Activated CD4-positive, alpha-beta T cell treated with anti-CD3 and anti-CD28 coated beads, Interleukin-2, Interleukin-6, amounts not matched to agents 100 ng/mL and 50 ng/mL, durations not matched to agents 16 hours and 8 hours (primary cell): ENCODE data around the gene LSM11.

Source experiments
- DNase-seq: peaks from one replicate; pipeline ENCODE4 v3.0.0-alpha.2; 2020

Gene LSM11

DNA sequence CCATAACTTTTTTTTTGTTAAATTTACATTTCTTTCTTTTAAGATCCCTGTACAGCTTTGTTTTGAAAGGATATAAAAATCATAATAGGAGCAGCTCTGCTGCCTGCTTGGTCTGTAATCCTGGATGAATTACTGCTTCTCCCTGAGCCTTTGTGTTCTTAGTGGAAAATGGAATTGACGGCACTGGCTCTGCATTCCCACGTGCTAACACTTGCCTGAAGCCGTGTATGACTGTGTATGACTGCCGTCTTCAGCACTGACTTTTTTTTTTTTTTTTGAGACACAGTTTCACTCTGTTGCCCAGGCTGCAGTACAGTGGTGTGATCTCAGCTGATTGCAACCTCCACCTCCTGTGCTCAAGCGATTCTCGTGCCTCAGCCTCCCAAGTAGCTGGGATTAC, 7.5 kb upstream of the LSM11 start:
- DNase-seq: no peak

DNA sequence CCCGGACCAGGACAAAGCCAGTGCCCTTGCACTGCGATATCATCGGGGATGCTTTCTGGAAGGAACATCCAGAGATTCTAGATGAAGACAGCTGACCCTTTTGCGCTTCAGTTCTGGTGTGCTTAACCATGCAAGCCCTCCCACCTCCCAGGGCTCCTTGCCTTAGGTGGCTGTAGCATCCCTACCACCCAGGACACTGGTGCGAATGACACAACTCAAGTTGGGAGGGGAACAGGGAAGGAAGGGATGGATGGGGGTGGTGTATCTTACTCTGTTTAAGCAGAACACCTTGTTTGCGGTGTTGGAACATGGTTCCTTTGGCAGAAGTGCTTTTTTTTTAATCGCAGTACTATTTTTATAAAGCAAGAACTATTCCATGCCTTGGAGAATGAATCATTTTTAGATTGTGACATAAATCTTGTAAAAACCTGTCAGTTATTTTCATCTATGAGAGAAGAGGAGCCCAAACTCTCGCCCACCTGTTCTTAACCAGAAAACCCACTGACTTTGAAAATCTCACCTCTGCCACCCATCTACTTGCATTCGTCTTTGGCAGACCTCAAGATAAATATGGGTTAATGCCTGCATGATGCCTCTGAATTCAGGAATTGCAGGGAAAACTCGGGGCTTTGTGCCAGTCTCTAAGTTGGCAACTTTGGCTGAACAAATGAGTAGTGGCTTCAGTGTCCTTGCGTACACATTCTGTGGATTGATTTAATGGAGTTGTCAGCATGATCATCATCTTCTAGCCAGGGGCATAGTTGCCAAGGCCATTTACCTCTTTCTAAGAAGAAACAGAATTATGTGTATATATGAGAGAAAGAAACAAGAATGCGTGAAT, 3.9 kb upstream of the LSM11 start:
- no peak for DNase-seq

DNA sequence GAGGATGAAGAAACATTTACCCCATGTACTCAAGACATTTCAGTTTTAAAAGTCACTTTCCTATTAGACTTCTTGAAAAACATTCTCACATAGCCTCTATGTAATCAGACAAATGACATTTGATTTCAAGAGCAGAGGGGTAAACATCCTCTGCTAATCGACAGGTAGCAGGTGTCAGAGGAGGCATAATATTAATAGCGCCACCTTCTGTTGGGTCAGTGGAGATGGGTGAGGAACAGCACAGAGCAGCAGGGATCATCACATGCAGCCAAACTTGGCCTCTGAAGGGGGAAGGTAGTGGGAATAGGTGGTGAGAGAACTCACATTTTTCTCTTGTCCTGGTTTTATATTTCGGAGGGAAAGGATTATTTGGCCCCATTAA, 3.3 kb upstream of the LSM11 start:
- DNase-seq: peak; percentile 53

DNA sequence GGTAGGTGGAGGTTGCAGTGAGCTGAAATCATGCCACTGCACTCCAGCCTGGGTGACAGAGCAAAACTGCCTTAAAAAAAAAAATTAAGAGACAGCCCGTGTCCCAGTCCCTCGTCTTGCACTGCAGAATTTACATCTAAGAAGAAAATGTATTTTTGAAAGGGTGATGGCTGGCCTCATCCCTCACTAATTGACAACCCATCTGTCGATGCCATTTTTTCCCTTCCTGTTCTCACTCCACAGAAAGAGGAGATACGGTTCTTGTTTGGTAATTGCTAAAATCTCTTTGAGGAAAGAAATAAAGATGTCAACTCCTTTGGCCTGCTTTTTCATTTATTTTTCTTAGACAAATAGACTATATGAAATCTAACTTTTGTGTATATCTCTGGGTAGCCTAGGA, 2.4 kb upstream of the LSM11 start:
- no peak for DNase-seq

DNA sequence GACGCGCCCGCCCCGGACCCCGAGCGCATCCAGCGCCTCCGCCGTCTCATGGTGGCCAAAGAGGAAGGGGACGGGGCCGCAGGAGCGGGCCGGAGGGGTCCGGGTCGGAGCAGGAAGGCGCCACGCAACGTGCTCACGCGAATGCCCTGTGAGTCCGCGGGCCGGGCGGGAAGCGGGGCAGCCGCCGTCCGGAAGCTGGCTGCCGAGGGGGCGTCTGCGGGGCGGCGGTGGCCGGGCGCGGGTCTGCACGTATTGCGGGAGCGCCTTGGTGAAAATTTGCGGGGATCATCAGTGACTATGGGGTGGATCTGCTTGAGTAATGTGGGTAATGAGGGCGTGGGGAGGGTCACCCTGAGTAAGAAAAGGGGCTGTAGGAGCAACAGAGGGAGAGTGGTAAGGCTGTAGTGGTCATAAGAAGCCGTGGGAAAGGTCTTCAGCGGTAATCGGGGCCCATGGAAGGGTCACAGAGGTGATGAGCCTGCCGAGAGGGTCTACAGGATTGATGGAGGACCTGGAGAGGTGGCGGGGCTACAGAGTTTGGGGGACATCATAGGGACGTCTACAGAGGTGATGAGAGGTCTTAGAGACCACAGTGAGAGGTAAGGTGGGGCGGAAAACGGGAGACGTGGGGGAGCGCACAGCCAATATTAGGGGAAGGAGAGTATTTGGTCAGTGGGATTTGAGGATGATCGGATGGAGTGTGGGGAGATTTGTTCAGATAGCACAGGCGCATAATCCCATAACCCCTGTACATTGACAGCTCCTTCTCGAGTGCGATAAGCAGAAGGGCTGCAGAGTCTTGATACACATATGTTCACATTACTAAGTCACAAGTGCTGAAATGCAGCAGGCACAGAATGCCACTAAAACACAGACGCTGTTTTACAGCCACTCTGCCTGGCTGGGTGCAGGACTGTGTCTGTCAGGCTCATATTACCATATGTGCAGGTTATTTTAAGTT, 819 bp downstream of the LSM11 start:
- peak; percentile 38 for DNase-seq

DNA sequence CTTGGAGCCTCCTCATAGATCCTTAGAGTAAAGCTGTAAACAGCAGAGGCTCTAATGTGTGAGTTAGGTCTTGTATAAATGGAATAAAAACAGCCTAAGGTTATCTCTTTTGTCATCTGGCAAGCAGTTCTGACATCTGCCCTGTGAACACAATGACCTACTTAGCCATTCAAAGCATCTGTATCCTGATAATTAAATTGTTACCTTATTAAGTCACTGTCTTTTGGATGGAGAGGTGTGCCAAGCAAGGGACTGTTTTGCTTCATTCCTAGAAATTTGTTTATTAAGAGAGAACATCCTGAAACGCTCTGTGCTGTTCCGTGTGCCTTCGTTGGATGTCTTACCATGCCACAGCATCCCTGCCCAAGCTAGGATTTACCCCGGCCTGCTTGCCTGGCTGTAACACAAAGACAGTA, 1.5 kb downstream of the LSM11 start:
- no peak for DNase-seq

DNA sequence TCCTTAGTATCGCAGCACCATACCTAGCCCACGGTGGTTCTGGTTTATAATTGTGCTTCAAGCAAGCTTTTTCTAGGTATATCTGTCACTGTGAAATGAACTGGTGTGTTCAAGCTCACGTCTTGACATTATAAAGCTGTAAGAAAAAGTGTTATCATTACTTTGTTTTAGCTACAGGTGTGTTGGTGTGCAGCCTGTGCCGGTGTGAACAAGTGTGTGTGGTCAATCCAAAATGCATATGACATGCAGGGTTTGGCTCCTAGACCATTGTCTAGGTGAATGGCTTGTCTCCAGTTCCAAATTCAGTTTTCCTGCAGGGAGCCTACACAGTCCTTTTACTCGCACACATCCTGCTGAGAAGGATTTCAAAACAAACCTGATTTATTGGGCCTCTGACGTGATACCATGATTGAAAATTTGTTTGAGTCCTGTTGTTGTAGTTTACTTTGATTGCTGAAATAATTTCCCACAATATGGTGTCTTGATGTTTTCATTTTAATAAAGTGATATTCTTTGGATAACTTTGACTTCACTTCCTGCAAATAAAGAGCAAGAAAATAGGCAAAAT, 3.7 kb downstream of the LSM11 start:
- DNase-seq: no peak

DNA sequence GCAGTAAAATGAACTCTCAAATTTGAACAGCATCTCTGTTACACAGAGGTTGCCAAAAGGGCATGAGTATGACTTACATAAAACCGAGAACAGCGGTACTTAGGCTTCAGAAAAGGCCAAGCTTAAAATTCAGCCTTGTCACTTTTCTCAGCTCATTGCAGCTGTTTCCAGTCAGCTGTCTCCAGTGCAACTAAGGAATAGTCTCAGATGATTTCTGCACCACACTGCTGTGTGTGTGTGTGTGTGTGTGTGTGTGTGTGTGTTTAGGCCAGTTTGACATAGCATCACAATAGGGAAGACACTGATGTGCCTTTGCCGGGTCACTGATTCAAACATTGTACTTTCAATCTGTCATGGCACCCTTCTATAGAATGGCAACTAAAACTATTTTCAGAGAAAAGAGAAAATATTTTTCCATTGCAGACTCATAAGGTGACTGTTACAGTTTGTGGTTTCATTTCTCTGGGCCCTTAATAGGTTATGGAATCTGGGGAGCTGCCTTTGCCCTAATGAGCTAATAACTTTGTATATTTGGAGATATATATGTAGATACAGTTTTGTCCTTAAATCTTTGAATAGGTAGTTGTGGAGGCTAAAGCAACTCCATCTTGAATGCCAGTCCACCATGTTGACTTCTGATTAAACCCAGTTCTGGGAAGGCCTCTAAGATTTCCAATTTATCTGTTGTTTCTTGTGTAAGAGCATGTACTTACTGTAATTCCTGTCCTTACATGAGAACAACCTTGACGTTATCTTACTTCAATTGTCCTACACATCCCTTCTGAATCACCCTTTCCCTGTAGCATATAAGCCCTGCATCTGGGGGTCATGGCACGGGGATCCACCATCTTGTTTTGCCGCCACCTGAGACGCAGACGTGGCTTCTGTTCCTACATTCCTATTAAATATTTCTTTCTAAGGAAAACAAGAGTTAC, 4.5 kb downstream of the LSM11 start:
- DNase-seq: peak; percentile 24

DNA sequence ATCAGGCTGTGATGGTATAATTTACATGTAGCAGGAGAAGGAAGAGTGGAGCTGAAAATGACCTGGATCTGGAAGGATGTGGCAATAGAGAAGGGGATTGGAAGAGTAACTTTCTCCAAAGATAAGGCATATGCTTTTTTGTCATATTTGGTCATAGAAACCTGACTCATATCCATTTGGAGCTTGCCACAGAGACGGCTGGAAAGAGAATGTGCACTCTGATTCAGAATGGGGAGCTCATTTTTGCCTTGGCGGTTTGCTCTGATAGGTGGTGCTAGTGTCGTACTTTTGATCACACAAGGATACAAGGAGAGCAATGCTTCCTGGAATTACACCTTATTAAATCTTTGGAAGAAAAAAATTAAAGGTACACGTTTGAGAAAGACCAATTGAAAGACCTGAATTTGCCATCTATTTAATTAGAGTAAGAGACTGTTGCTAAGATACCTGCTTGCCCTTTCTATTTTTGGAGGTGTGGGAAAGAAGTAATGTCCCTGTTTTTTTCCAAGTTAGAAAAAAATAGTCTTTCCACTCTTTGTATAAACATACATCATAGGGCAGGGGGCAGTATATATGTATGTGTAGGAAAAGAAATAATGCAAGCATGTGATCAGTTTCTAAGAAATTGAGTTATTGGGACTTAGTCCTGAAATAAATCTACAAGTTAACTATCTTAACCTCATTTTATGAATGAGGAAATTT, 5.4 kb downstream of the LSM11 start:
- DNase-seq: peak; percentile 27

DNA sequence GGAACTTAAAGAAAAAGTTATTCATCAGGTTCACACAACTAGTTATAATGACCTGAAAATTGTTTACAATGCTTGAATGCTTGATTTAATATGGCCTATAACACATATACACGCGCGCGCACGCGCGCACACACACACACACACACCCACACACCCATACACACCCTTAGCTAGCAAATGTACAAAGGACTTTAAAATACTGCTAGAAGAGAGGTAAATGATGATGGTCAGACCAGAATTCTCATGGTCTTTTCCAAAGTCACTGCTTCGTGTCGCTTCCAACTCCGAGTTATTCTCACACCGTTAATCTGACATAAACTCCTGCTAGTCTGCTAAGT, 5.9 kb downstream of the LSM11 start:
- no peak for DNase-seq

DNA sequence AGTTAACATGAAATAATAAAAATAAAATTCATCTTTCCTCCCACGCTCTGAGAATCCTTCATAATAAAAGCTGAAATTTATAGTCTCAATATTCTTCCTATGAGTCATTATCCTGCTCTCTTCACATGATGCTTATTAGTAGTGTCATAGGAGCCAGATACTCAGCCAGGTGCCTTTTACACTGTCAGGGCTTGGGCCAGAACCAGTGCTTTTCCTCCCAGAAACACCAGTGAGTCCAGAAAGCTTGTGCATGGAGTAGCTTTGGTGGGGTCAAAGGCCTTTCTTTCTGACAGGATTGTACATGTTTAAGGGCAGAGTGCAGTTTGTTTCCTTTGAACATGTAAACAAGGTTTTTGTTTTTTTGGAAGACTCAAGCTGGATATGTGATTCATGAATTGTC, 6.8 kb downstream of the LSM11 start:
- DNase-seq: no peak

DNA sequence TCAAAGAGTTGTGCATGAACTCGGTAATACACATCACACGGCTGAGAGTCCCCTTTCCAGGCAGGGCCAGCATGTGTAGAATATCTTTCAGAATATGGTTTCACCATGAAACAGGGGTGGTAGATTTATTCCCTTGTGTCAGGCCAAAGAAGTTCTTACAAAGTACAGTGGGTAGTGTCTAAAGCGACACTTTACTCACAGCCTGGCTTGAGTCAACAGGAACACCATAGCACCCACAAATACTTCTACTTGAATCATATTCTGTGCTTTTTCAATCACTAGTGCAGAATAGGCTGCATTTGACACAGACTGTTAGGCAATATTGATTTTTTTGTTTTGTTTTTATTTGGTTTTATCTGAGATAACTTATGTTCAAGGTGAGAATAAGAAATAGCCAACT, 12.6 kb downstream of the LSM11 start:
- DNase-seq: no peak

DNA sequence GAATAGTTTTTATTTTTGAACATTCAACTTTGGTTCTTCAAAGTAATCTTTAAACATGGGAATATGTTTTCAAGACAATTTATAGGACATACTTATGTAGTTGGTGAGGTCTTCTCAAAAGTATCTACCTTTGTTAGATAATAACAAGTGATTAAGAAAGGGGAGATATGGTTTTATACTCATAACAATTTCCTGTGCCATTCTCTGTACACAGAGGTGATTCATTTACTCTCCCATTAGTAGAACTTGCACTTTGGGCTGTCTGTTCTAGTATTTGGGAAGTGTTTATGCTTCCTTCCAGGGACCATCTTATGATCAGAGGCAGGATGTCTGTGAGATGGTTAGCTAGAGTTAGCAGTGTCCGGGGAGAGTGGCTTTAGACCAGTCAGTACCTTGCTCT, 15.2 kb downstream of the LSM11 start:
- DNase-seq: no peak

DNA sequence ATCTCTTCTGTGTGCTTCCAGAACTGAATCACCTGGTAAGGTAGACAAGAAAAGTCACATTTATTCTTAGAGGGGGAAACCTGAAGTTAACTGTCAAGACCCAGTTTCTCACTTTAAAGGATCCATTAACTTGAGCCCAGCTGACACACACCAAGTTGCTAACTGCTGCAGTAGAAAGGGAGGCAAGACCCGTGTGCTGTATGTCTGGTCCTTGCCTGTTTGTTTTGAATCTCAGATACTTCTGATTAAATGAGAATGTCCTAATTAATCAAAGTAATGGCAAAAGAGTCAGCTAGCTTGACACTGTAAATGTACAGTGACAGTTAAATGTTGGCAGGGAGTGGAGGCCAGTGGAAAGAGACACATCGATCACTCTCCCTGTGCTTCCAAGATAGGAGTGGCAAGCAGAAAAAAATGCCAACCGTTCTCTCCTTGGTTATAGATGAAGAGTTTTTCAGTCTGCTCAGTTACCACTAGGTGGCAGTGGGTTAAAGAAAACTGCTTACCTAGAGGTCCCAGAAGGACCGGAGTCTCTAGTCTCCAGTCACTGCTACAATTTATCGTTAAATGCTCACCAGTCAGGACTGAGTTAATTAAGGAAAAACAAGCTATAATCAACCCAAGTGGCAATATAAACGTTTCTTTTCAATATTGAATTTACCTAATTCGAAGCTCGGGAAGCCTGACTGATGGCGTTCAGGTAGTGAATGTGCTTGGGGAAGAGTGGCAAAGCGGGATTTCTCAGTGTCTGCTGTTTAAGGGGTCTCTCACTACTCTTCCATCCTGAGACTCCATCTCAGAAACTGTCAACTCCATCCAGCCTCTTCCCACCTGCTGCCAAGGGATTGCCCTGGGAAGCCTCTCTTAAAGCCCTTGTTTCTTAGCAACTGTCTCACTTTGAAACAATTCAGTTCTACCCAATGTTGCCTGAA, 18.4 kb downstream of the LSM11 start:
- DNase-seq: peak; percentile 67

DNA sequence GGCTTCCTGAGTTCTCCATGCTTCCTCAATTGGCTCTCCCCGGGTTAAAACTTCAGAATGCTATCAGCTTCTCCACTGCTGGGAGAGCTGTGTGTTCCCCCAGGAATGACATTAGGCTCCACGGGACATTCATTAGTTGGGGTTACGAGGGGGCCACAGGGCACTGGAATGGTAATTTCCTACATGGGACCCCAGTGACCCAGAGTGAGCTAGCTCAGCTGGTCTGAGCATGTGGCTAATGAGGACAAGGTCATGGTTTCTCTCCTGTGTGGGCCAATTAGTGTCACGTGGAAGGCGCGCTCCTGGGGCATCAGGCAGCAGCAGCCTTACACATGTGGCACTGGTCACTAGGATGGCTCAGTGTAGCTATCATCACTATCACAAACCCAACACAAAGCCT, 21.0 kb downstream of the LSM11 start:
- no peak for DNase-seq

DNA sequence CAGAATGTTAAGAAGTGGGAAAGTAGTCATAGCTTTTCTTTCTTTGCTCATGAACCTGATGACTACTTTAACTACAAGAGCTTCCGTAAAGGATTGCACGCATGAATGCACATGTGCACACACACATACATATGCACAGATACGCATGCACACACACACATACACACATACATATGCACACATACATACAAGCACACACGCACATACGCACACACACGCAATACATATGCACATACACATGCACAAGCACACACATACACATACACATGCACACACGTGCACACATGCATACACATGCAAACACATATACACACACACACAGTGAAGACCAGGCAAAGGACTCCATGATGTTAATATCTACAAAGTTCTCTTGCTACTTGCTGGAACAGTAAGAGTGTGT, 22.9 kb downstream of the LSM11 start:
- DNase-seq: no peak

DNA sequence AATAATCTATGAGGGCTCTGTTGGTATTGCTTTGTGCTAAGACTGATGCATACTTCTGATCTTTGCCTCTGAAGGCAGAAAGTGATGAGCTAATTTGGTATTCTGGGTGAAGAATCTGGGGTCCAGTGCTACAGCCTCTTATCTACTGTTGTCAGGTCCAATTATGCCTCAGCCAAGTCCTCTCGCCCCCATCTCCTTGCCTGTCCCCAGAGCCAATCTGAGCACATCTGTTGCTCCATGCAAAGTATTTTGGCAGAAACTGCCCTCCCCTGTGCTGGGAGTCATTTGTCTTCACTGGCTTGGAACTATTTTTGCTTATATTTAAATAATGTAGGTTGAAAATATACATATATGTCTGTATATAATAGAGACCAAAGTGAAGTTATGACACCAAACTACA, 23.4 kb downstream of the LSM11 start:
- DNase-seq: no peak

DNA sequence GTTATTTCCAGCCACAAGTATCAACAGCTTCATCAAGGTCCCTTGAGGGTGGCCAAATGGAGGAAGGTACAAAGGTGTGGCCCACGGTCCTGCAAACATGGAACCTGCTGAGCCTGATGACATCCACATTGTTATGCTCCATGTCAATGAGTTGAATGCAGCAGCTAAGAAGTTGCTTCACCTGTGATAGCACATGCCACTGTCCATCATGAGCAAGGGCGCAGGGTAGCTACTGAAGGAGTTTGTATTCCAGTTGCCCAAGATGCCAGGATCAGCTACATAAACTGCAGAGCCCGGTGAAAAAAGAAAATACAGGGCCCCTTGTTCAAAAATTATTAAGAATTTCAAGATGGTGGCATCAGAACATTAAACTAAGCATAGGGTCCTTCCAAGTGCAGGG, 24.2 kb downstream of the LSM11 start:
- DNase-seq: no peak

DNA sequence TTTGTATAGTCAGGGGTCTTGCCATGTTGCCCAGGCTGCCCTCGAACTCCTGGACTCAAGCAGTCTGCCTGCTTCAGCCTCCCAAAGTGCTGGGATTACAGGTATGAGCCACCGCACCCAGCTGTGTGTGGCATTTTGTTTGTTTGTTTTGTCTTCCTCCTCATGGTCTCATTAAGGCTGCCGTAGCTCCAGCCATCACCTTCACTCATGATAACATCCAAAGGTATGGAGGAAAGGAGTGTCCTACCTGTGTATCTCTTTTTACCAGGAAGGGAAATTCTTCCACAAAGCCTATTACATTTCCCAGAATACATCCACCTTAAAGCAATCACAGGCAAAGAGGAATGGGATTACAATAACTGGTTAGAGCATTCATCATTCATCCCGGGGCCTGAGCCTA, 27.2 kb downstream of the LSM11 start:
- no peak for DNase-seq

DNA sequence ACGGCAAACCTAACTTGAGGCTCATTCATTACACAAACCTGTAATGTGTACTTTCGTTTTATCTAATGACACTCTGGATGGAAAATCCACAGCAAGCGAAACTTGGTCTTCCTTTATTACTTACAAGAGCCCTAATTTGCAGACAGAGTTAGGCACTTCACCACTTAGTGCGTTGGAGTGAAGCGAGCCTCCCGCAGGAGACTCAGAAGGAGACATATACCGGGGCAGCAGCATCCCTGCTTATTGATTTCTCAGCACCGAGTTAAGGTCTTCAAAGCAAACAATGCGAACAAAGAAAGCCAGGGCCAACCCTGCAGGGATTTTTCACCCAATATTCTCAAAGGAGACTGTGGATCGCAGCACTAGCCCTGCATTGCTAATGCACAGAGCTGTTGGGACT, 28.6 kb downstream of the LSM11 start:
- DNase-seq: peak; percentile 41
